Measurements from ENCODE around the gene PHF24.
"Not testable (repeated sequence)": the region's sequence is repeated elsewhere in the genome, so short reads cannot be mapped to it uniquely, and the experiment has no call there.

The PHF24 gene

GRCh38 chr9:34998266-34998665, 40.2 kb downstream of the PHF24 start:
- FAIRE-seq = no peak

GRCh38 chr9:34999576-34999975, 41.5 kb downstream of the PHF24 start:
- FAIRE-seq = no peak

- no peak for FAIRE-seq
Measured at GRCh38 chr9:35000535-35001284, 42.6 kb downstream of the PHF24 start.

- FAIRE-seq = no peak
Measured at GRCh38 chr9:35001285-35001677, 43.2 kb downstream of the PHF24 start.

GRCh38 chr9:35001803-35002502, 43.9 kb downstream of the PHF24 start:
- FAIRE-seq = no peak

GRCh38 chr9:35002623-35003022, 44.5 kb downstream of the PHF24 start:
- no peak for FAIRE-seq

- not testable (repeated sequence) for FAIRE-seq
Measured at GRCh38 chr9:35004299-35004698, 46.2 kb downstream of the PHF24 start.

- FAIRE-seq = no peak
Measured at GRCh38 chr9:35010351-35010958, 52.4 kb downstream of the PHF24 start.

- no peak for FAIRE-seq
Measured at GRCh38 chr9:35014517-35014916, 56.4 kb downstream of the PHF24 start.

- not testable (repeated sequence) for FAIRE-seq
Measured at GRCh38 chr9:35023443-35023842, 65.4 kb downstream of the PHF24 start.

GRCh38 chr9:35026671-35027070, 68.6 kb downstream of the PHF24 start:
- FAIRE-seq = no peak

GRCh38 chr9:35027374-35027773, 69.3 kb downstream of the PHF24 start:
- FAIRE-seq = no peak

GRCh38 chr9:35027860-35028259, 69.8 kb downstream of the PHF24 start:
- no peak for FAIRE-seq

- no peak for FAIRE-seq
Measured at GRCh38 chr9:35028341-35028740, 70.3 kb downstream of the PHF24 start.

- no peak for FAIRE-seq
Measured at GRCh38 chr9:35029241-35029640, 71.2 kb downstream of the PHF24 start.

GRCh38 chr9:35029852-35030251, 71.8 kb downstream of the PHF24 start:
- FAIRE-seq = no peak
